ENCODE data around the gene ACAN. TPM values are rescaled to one million over a fixed set of nuclear protein-coding genes. Genes with fewer than 3 reads are reported as not detected.

Gene ACAN
- total and polyA plus RNA-seq, 10 of the 15 experiments (the other 5 are each of a cell fraction or from before 2014, with no cell fraction given), result not detected

DNA sequence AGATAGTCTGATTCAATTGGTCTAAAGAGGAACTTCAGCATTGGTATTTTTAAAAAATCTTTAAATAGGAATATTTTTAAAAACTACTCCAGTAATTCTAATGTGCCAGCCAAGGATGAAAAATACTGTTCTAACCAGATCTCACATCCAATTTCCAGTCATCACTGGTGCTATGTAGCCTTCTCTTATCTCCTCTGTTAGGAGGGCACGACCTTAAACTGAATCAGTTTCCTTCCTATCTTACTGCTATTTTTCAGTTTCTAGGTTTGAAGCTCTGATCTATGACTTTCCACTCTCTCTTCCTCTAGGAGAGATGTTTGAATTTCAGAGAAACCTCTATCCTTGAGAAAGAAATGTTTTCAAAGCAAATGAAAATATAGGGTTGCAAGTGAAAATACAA lies 60.2 kb downstream of the ACAN start:
- H3K9me3 ChIP-seq (replicated peaks; ENCODE audit: control insufficient read depth, insufficient read depth, low read length), result no peaks in the 10 kb centered on the region
- ChIA-PET RAD21 (ENCODE audit: unreplicated experiment) (no interaction called here), CTCF (no interaction called here), SMC1A (ENCODE audit: uncharacterized antibody, unreplicated experiment) (no interaction called here), POLR2A (no interaction called here)
- H3K79me2 ChIP-seq (ENCODE audit: control insufficient read depth, insufficient read depth, low read length), result no peaks in the 10 kb centered on the region
- ATAC-seq (no peak), DNase-seq (ENCODE audit: low read depth, low spot score) (no peak), FAIRE-seq (no peak)
- TF ChIP-seq TAF1 (IDR thresholded peaks at IDR 0.05; ENCODE audit: borderline replicate concordance, low read depth, low read length) (no peak), WRNIP1 (IDR thresholded peaks at IDR 0.05; ENCODE audit: borderline replicate concordance, low read depth, low read length) (no peak), KLF5 (IDR thresholded peaks at IDR 0.05; ENCODE audit: partially characterized antibody) (no peak), SIN3A (IDR thresholded peaks at IDR 0.05; ENCODE audit: low read depth, low read length) (no peak), EED (IDR thresholded peaks at IDR 0.05; ENCODE audit: low read depth) (no peak), MTA3 (IDR thresholded peaks at IDR 0.05; ENCODE audit: borderline replicate concordance, low read length) (no peak), GATAD2B (conservative IDR thresholded peaks at IDR 0.05; ENCODE audit: low read depth) (no peak), NFIC (IDR thresholded peaks at IDR 0.05; ENCODE audit: low read depth, low read length) (no peak)
- TF ChIP-seq, protein P1, sequence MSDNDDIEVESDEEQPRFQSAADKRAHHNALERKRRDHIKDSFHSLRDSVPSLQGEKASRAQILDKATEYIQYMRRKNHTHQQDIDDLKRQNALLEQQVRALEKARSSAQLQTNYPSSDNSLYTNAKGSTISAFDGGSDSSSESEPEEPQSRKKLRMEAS (IDR thresholded peaks at IDR 0.05; ENCODE audit: low read depth, low read length), result no peak
- TF ChIP-seq, protein P2, sequence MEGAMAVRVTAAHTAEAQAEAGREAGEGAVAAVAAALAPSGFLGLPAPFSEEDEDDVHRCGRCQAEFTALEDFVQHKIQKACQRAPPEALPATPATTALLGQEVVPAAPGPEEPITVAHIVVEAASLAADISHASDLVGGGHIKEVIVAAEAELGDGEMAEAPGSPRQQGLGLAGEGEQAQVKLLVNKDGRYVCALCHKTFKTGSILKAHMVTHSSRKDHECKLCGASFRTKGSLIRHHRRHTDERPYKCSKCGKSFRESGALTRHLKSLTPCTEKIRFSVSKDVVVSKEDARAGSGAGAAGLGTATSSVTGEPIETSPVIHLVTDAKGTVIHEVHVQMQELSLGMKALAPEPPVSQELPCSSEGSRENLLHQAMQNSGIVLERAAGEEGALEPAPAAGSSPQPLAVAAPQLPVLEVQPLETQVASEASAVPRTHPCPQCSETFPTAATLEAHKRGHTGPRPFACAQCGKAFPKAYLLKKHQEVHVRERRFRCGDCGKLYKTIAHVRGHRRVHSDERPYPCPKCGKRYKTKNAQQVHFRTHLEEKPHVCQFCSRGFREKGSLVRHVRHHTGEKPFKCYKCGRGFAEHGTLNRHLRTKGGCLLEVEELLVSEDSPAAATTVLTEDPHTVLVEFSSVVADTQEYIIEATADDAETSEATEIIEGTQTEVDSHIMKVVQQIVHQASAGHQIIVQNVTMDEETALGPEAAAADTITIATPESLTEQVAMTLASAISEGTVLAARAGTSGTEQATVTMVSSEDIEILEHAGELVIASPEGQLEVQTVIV (IDR thresholded peaks at IDR 0.05; ENCODE audit: borderline replicate concordance, partially characterized antibody), result no peak
- TF ChIP-seq, protein P3, sequence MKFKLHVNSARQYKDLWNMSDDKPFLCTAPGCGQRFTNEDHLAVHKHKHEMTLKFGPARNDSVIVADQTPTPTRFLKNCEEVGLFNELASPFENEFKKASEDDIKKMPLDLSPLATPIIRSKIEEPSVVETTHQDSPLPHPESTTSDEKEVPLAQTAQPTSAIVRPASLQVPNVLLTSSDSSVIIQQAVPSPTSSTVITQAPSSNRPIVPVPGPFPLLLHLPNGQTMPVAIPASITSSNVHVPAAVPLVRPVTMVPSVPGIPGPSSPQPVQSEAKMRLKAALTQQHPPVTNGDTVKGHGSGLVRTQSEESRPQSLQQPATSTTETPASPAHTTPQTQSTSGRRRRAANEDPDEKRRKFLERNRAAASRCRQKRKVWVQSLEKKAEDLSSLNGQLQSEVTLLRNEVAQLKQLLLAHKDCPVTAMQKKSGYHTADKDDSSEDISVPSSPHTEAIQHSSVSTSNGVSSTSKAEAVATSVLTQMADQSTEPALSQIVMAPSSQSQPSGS (IDR thresholded peaks at IDR 0.05; ENCODE audit: low read length), result no peak
- no peak overlapping the region for H3K4me2 ChIP-seq (ENCODE audit: control insufficient read depth, insufficient read depth)
- no peaks in the 10 kb centered on the region for H4K20me1 ChIP-seq (ENCODE audit: control insufficient read depth, insufficient read depth)
- H3K27ac ChIP-seq (ENCODE audit: control insufficient read depth, insufficient read depth), result no peak overlapping the region
- H2AFZ ChIP-seq (ENCODE audit: control insufficient read depth, low read depth, low read length), result no peak overlapping the region
- no peaks in the 10 kb centered on the region for H3K27me3 ChIP-seq (replicated peaks in 1 of 2; ENCODE audit: control insufficient read depth in 2 of 2, insufficient read depth in 2 of 2, low read length in 1 of 2)
- no peaks in the 10 kb centered on the region for H3K4me1 ChIP-seq (ENCODE audit: control insufficient read depth, insufficient read depth, low read length)
- H3K4me3 ChIP-seq, result no peak overlapping the region
- intact Hi-C loops (cut with micrococcal nuclease; ENCODE audit: unreplicated experiment) (no loop called here), in situ Hi-C loops (cut with MboI) (no loop called here)
- 0% methylated on average over 1 of the region's 1 CpG for WGBS (ENCODE audit: insufficient coverage, insufficient replicate concordance, low lambda C conversion rate, missing lambda C conversion rate)
- H3K9ac ChIP-seq (ENCODE audit: control insufficient read depth, insufficient read depth, low read length), result no peak overlapping the region
- H3K36me3 ChIP-seq (ENCODE audit: control insufficient read depth in 2 of 2, insufficient read depth in 2 of 2, low read length in 1 of 2), result no peaks in the 10 kb centered on the region
- no TSS peak for BruUV-seq (replicated peaks)

Measured in GM12878 (cell line).